Muscle of arm (tissue), 12 donors: ENCODE data around the gene PIGN. TPM values are rescaled to one million over a fixed set of nuclear protein-coding genes. Genes with fewer than 3 reads are reported as not detected.

ENCODE experiments used
- DNase-seq: peaks from one replicate; pipeline ENCODE4 v3.0.0-alpha.2; 2013
- polyA plus RNA-seq, 12 donors: library from polyadenylated mRNA; unstranded; fragments of 120-200 nt; gene quantifications; one replicate each; pipeline ENCODE4 v1.2.1, GENCODE V29; 2013; ENCODE audit not compliant: insufficient read length in 12 of 12

The PIGN gene
- polyA plus RNA-seq, 12 donors = 15.3 to 27.8 (median 19.7) TPM; not detected in 1

DNA sequence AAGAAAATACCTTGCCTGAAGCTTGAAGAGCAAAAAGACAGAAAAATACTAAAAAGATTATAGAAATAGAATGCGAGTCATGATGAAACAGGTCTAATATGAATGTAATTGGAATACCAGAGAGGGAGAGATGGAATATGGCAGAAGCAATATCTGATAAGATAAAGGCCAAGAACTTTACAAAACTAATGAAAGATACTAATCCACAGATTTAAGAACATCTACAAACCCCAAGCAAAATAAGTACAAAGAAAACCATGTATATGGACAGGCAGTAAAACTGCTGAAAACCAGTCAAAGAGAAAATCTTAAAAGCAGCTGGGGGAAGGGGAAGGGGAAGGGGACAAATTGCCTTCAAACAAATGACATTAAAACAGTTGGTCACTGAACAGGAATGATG lies 67.0 kb downstream of the PIGN start:
- DNase-seq = no peak

DNA sequence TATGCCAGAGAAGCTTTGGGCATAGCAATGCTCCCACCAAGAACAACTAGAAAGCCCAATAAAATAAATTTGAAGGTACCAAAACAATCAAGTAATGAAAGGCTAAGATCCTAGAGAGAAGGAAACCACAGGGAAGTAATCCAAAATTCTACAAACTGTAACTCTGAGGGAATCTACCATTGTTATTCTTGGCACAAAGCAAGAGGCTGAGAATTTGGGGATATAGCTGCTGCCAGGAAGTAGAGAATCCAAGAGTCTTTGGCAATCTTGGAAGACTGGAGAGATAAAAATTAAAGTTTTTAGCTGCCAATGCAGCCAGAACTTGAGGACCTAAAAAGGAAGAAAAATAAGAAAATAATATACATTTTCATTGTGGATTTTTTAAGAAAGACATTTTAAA lies 68.5 kb downstream of the PIGN start:
- DNase-seq = peak; percentile 54

GRCh38 chr18:62109676-62110075 lies 77.2 kb downstream of the PIGN start:
- no peak for DNase-seq

- no peak for DNase-seq
Observed at GRCh38 chr18:62107881-62108280, 79.0 kb downstream of the PIGN start.

DNA sequence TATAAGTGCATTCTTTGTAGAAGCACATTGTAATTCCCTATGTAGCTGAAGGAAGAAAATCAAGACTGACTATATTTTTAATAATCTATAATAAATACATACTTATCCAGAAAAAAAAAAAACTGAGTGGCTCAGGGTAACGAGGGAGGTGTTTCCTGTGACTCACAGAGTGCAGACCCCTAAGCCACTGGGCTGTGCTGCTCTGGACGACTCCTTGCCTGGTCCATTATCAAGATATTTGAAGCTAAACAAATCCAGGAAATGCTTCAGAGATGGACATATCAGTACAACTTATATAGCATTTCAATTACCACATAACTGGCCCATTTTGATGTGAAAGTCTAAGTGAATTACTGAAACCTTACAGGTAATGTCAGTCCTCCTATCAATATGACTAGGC lies 80.6 kb downstream of the PIGN start:
- no peak for DNase-seq

DNA sequence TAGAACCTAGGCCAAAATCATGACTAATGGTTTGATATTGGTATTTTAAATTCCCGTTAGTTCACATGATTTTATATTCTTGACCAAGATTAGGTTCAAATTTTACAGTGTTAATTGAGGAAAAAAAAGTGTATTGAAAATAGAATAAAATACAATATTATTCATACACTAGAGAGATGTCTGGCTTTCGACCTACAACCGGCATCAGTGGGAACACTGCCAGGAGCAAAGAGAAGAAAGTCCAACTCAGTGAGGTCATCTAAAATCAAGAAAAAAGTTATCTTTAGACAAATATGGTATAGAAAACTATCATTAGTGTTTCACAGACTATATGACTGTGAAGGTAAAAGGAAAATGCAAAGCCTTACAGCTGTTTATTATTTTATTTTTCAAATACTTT lies 81.5 kb downstream of the PIGN start:
- no peak for DNase-seq

GRCh38 chr18:62102221-62102620 lies 84.6 kb downstream of the PIGN start:
- DNase-seq = no peak

DNA sequence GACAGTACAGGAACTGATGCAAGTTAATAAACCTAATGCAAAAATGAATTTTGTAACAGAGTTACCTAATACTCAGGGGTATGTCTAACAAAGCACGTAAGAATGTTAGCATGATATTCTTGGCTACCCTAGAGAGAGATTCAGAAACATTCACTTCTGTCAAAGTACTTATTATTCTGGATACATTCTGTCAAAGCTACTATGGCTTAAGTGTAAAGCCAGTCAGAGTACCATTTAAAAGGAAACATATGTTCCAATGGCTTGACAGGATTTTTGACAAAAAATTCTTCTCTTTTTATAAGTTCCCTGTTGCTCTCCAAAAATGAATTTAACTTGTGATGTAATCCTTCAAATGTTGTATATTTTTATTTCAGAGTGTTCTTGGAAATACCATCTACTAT lies 85.5 kb downstream of the PIGN start:
- DNase-seq = peak; percentile 70

DNA sequence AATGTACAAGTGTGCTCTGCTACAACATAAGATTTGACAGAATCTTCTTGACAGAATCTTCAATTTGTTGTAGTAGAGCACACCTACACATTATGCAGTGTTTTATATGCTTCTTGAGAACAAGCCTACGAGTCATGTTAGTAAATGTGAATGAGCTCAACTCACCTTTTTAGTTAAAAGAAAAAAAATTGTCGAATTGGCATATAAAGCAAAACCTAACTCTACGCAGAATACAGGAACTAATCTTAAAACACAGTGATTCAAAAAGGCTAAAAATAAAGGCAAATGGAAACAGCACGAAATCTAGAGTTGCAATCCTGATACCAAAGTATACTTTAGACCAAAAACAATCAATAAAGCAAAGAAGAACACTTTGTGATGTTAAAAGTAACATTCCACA lies 87.9 kb downstream of the PIGN start:
- no peak for DNase-seq

DNA sequence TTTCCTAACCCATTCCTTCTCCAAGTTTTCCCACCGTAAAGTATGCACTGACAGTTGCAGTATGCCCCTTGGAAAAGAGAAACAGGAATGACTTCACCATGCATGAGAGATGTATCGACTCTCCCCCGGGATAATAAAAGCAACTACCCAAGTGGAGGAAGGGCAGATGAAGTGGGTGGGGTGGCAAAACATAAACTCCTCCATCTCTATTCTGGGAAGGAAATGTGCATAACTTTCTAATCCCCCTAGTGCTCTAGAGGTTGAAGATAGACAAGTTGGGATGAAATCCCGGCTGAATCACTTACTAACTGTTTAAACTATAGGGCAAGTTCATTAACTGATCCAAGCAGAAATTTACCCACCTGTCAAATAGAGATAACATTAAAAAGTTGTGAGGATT lies 89.2 kb downstream of the PIGN start:
- no peak for DNase-seq

DNA sequence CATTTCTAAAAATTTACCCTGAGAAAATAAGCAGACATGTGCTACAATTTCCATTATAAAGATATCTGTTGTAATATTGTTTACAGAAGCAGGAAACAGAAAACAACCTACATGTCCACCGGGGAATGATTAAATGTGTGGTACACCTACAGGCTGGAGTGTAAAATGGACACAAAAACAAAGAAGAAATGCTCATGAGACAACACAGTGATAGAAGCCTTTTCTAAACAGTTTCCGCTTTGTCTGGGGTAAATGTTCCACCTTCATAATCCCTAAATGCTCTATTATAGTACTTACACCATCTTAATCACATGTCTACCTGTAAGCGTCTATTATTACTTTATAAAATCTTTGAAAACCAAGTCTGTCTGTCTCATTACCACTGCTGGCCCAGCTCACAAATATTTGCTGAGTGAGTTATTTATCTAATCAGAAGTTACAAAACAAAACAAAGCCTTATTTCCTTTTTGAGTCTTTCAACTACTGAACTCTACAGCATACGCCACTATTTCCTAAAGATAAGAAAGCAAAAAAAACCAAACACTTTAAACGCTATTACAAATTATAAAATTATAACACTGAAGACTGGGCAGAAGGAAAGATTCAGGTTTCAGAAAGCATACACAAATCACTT lies 95.3 kb downstream of the PIGN start:
- no peak for DNase-seq

- DNase-seq = no peak
Observed at GRCh38 chr18:62089174-62089573, 97.7 kb downstream of the PIGN start.

DNA sequence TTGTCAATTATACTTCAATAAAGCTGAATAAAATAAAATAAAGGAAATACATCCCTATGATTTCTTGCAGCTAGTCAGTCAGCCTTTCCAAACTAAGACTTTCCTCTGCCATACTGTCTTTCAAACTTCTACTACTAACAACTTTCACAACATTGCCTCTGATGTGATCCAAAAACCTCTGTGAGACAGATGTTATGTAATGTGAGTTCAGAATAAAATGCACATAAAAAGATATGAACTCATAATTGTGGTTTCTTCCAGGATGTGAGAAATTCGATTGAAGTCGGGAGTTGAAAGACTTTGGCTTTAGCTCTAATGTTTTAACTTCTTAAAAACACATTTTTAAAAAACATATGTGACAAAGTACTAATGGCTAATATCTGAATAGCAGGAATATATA lies 98.7 kb downstream of the PIGN start:
- DNase-seq = no peak

DNA sequence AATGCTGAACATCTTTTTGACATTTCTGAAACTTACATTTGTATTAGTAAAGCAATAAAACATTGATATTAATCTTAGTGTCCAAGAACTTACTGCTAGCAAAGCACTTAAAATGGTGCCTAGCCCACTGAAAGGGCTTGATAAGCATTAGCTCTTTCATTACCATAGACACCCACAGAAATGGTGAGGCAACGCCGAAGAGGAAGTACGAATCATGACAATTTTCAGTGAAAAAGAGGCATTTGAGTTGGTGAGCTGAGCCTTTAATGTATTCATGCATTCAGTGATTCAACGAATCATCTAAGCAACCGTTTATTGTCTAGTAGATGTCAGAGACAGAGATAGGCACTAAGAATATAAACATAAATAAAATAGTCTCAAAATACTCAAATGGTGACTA lies 101.1 kb downstream of the PIGN start:
- DNase-seq = no peak

DNA sequence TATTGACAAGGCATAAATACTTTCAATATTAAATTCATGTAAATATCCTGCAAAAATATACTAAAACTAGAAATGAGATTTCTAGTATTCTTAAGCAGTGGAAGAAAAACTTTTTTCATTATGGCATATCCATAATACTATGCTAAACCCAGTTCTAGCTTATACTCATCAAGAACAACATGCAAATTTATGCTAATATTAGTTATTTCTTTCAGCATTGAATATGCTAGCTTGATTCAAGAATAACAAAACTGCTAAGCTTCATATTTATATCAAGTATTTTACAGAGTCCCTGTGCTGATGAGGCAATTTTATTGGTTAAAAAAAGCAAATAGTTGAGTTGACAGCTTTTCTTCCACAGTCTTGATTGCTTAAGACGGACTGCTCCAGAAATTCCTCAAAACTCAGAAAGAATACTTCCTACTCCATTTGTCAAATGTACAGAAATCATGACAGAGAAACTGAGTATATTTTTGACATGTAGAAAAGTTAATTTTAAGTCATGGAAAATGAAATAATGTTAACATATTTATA lies 105.0 kb downstream of the PIGN start:
- DNase-seq = no peak

DNA sequence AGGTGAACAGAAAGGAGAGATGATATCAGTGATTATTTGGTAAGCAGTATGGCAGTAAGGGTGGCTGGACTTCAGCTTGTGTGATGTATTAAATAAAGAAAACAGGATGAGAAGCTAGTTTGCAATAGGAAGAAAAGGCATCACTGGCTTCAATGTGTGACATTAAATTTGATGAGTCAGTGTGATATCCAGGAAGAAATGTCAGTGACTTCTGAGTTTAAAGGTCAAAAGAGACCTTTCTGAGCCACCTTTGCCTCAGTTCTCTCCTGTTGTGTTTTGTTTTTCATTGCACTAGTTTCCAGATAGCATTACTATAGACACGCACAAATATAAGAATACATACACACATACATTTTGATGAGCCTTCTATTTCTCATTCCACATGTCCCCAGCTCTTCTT lies 105.6 kb downstream of the PIGN start:
- no peak for DNase-seq

GRCh38 chr18:62080172-62080900 lies 106.5 kb downstream of the PIGN start:
- DNase-seq = no peak

DNA sequence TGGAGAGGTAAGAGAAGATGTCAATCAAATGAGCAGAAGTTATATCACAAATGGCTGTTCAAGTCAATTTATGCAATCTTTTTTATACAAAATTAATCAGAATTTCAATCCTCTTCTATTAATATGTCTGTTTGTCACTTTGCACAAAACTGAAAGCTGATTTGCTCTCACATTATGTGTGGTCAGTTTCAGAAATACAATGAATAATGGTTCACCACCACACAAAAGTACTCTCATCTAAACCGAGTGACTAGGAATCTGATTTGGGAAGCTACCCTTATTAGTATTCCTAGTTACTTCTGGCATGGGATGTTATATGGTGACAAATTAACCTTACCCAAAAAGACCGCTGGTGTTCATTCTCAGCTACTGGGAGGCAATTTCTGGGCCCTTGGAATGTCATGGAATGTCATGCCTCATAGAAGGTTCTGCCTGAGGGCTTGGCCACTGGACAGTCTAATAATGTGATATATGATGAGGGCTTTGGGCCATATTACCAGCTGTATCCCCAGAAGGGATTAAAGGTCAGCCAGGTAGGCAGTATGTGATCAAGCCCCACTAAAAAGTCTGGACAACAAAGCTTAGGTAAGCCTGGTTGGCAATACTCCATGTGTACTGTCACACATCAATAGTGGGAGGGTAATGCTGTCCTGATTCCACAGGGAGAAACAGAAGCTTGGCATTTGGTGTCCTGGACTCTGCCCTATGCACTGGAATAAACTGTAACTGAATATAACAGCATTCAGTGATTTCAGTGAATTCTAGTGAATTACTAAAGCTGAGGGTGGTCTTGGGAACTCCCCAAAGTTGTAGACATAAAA lies 113.2 kb downstream of the PIGN start:
- DNase-seq = no peak

DNA sequence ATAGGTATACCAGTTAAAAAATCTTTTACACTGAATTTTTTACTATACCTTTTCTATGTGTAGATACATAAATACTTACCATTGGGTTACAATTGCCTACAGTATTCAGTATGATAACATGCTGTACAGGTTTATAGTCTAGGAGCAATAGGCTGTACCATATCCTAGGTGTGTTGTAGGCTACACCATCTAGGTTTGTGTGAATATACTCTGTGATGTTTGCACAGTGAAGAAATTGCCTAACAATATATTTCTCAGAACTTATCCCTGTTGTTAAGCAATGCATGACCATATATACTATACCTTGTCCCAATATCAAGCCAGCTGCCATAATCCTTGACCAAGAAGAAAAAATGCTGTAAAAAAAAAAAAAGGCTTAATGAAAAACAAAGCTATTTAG lies 114.5 kb downstream of the PIGN start:
- no peak for DNase-seq

DNA sequence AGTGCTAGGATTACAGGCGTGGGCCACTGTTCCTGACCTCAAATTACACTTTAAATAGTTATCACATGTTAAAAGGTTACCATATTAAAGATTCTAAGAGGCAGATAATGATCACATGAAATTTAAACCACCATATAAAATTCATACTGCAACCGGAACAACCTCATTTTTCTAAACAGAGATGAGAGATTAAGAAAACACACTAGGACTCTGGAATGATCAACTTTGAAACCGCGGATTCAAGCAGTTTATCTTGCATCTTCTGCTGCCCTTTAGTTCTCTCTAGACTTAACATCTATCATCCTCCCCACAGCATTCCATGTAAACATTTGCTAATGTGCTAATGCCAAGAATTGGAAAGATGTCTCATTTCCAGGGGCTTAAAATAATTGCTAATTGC lies 115.8 kb downstream of the PIGN start:
- no peak for DNase-seq

GRCh38 chr18:62070302-62070701 lies 116.6 kb downstream of the PIGN start:
- no peak for DNase-seq

- DNase-seq = no peak
Observed at GRCh38 chr18:62069556-62069955, 117.3 kb downstream of the PIGN start.
